Cerebellar cortex (tissue), 1 donor: ENCODE measurements around the gene EIF2B2.

Source experiments
- DNase-seq: peaks from one replicate; pipeline ENCODE4 v3.0.0-alpha.2; 2015; ENCODE audit warnings: low spot score

EIF2B2 gene

GRCh38 chr14:75044322-75044721 lies 41.6 kb downstream of the EIF2B2 start:
- no peak for DNase-seq

- no peak for DNase-seq
Measured at GRCh38 chr14:75044752-75045151, 42.0 kb downstream of the EIF2B2 start.

GRCh38 chr14:75046275-75046674 lies 43.6 kb downstream of the EIF2B2 start:
- DNase-seq = no peak

GRCh38 chr14:75046899-75047298 lies 44.2 kb downstream of the EIF2B2 start:
- no peak for DNase-seq

- no peak for DNase-seq
Measured at GRCh38 chr14:75047506-75047905, 44.8 kb downstream of the EIF2B2 start.

- DNase-seq = no peak
Measured at GRCh38 chr14:75048101-75048500, 45.4 kb downstream of the EIF2B2 start.

GRCh38 chr14:75049136-75049535 lies 46.4 kb downstream of the EIF2B2 start:
- no peak for DNase-seq

- no peak for DNase-seq
Measured at GRCh38 chr14:75049731-75050201, 47.0 kb downstream of the EIF2B2 start.

- DNase-seq = peak; percentile 85
Measured at GRCh38 chr14:75050852-75051555, 48.3 kb downstream of the EIF2B2 start, which contains the start of gene MLH3. TSS of gene MLH3 (minus strand) at chr14:75051467. CDS start at chr14:75049655, 1,812 bp downstream.

- no peak for DNase-seq
Measured at GRCh38 chr14:75051556-75051899, 48.8 kb downstream of the EIF2B2 start.

GRCh38 chr14:75053396-75054291 lies 50.9 kb downstream of the EIF2B2 start:
- no peak for DNase-seq

GRCh38 chr14:75054421-75054820 lies 51.7 kb downstream of the EIF2B2 start:
- DNase-seq = no peak

GRCh38 chr14:75059642-75060041 lies 56.9 kb downstream of the EIF2B2 start:
- no peak for DNase-seq

- DNase-seq = no peak
Measured at GRCh38 chr14:75060420-75060819, 57.7 kb downstream of the EIF2B2 start.
